Measurements from ENCODE around the gene FHIT.

The FHIT gene

GRCh38 chr3:59727902-59728586, 1523.2 kb downstream of the FHIT start:
- Mint-ChIP-seq H3K36me3 (ENCODE audit: low read depth) (no peaks in the 10 kb centered on the region), H3K27me3 (ENCODE audit: low read depth) (peaks cover 12% of the 10 kb centered on the region), H3K4me1 (no peaks in the 10 kb centered on the region), H3K9me3 (peaks cover 6% of the 10 kb centered on the region), H3K27ac (no peak overlapping the region), H3K4me3 (no peak overlapping the region)
- TF ChIP-seq CTCF (IDR thresholded peaks at IDR 0.05; ENCODE audit: unreplicated experiment in 3 of 3), result no peak

GRCh38 chr3:59726279-59726678, 1525.0 kb downstream of the FHIT start:
- H3K9me3 Mint-ChIP-seq, result peaks cover 6% of the 10 kb centered on the region
- no peak overlapping the region for H3K4me3 Mint-ChIP-seq
- no peak overlapping the region for H3K27ac Mint-ChIP-seq
- no peak for TF ChIP-seq CTCF (IDR thresholded peaks at IDR 0.05; ENCODE audit: unreplicated experiment in 3 of 3)
- no peaks in the 10 kb centered on the region for H3K4me1 Mint-ChIP-seq
- H3K27me3 Mint-ChIP-seq (ENCODE audit: low read depth), result peaks cover 6% of the 10 kb centered on the region
- no peaks in the 10 kb centered on the region for H3K36me3 Mint-ChIP-seq (ENCODE audit: low read depth)

- no peak for TF ChIP-seq CTCF (IDR thresholded peaks at IDR 0.05; ENCODE audit: unreplicated experiment in 3 of 3)
- Mint-ChIP-seq H3K4me1 (no peaks in the 10 kb centered on the region), H3K27me3 (ENCODE audit: low read depth) (peaks cover 4% of the 10 kb centered on the region), H3K27ac (no peak overlapping the region), H3K4me3 (no peak overlapping the region), H3K36me3 (ENCODE audit: low read depth) (no peaks in the 10 kb centered on the region), H3K9me3 (peaks cover 6% of the 10 kb centered on the region)
Measured at GRCh38 chr3:59717679-59718205, 1533.5 kb downstream of the FHIT start.

- no peaks in the 10 kb centered on the region for H3K4me1 Mint-ChIP-seq
- peaks cover 10% of the 10 kb centered on the region for H3K9me3 Mint-ChIP-seq
- peaks cover 4% of the 10 kb centered on the region for H3K27me3 Mint-ChIP-seq (ENCODE audit: low read depth)
- no peak for TF ChIP-seq CTCF (IDR thresholded peaks at IDR 0.05; ENCODE audit: unreplicated experiment in 3 of 3)
- H3K36me3 Mint-ChIP-seq (ENCODE audit: low read depth), result no peaks in the 10 kb centered on the region
- no peak overlapping the region for H3K4me3 Mint-ChIP-seq
- H3K27ac Mint-ChIP-seq, result no peak overlapping the region
Measured at GRCh38 chr3:59714066-59714465, 1537.2 kb downstream of the FHIT start.

GRCh38 chr3:59710554-59710953, 1540.7 kb downstream of the FHIT start:
- H3K9me3 Mint-ChIP-seq, result peaks cover 10% of the 10 kb centered on the region

More at GRCh38 chr3:59710554-59710953, 1540.7 kb downstream of the FHIT start:
- Mint-ChIP-seq H3K4me1 (peaks cover 2% of the 10 kb centered on the region), H3K4me3 (no peak overlapping the region), H3K27ac (no peak overlapping the region), H3K27me3 (ENCODE audit: low read depth) (peaks cover 4% of the 10 kb centered on the region), H3K36me3 (ENCODE audit: low read depth) (no peaks in the 10 kb centered on the region)
- TF ChIP-seq CTCF (IDR thresholded peaks at IDR 0.05; ENCODE audit: unreplicated experiment in 3 of 3), result no peak

Measured in nephron (organoid).